ENCODE results near the gene B4GALT5. TPM values are rescaled to one million over a fixed set of nuclear protein-coding genes. Genes with fewer than 3 reads are reported as not detected.
A peak's percentile ranks its signal among the peaks of the same experiment; 100 is the strongest.
"Not testable (repeated sequence)": the region's sequence is repeated elsewhere in the genome, so short reads cannot be mapped to it uniquely, and the experiment has no call there.

B4GALT5 gene
- total RNA-seq, 1 donor from 2014 or later = 39.3 TPM

- H3K27ac Mint-ChIP-seq = no peak overlapping the region
- intact Hi-C loops (cut with micrococcal nuclease) = no loop called here
- peaks cover 73% of the 10 kb centered on the region for H3K4me1 Mint-ChIP-seq (ENCODE audit: low read depth)
- no peaks in the 10 kb centered on the region for H3K27me3 Mint-ChIP-seq (ENCODE audit: insufficient read depth)
- peaks cover 14% of the 10 kb centered on the region for H3K36me3 Mint-ChIP-seq (ENCODE audit: low read depth)
- no peaks in the 10 kb centered on the region for H3K9me3 Mint-ChIP-seq
- H3K4me3 Mint-ChIP-seq = no peak overlapping the region
- DNase-seq (ENCODE audit: low spot score) = no peak
Measured at GRCh38 chr20:49681850-49682216, 31.8 kb downstream of the B4GALT5 start.

DNA sequence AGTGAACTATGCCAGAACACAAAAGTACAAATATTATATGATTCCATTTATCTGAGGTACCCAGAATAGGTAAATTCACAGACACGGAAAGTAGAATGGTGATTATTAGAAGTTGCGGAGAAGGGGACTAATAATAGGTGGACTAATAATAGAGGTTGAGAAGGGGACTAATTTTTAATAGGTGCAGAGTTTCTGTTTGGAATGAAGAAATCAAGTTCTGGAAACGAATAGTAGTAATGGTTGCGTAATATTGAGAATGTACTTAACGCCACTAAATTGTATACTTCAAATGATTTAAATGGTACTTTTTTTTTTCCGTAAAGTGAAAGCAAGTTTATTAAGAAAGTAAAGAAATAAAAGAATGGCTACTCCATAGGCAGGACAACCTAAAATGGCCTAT lies 33.2 kb downstream of the B4GALT5 start:
- H3K36me3 Mint-ChIP-seq (ENCODE audit: low read depth) = peaks cover 14% of the 10 kb centered on the region
- peaks cover 78% of the 10 kb centered on the region for H3K4me1 Mint-ChIP-seq (ENCODE audit: low read depth)
- no peaks in the 10 kb centered on the region for H3K9me3 Mint-ChIP-seq
- no peaks in the 10 kb centered on the region for H3K27me3 Mint-ChIP-seq (ENCODE audit: insufficient read depth)
- H3K27ac Mint-ChIP-seq = no peak overlapping the region
- H3K4me3 Mint-ChIP-seq = no peak overlapping the region
- intact Hi-C loops (cut with micrococcal nuclease) = no loop called here
- no peak for DNase-seq (ENCODE audit: low spot score)

GRCh38 chr20:49679634-49680033 lies 34.0 kb downstream of the B4GALT5 start:
- Mint-ChIP-seq H3K27ac (no peak overlapping the region), H3K9me3 (no peaks in the 10 kb centered on the region), H3K4me3 (no peak overlapping the region), H3K36me3 (ENCODE audit: low read depth) (peaks cover 14% of the 10 kb centered on the region), H3K27me3 (ENCODE audit: insufficient read depth) (no peaks in the 10 kb centered on the region), H3K4me1 (ENCODE audit: low read depth) (peaks cover 78% of the 10 kb centered on the region)
- DNase-seq (ENCODE audit: low spot score) = no peak
- intact Hi-C loops (cut with micrococcal nuclease) = loop anchor here (2.0 kb wide), 4 partner anchors 15 to 145 kb away; no protein-coding TSS in a partner anchor

GRCh38 chr20:49677777-49678758 lies 35.6 kb downstream of the B4GALT5 start:
- DNase-seq (ENCODE audit: low spot score) = no peak
- Mint-ChIP-seq H3K27me3 (ENCODE audit: insufficient read depth) (no peaks in the 10 kb centered on the region), H3K9me3 (no peaks in the 10 kb centered on the region), H3K4me1 (ENCODE audit: low read depth) (peaks cover 85% of the 10 kb centered on the region), H3K36me3 (ENCODE audit: low read depth) (peaks cover 19% of the 10 kb centered on the region), H3K4me3 (peak overlapping the region; percentile 15), H3K27ac (peak overlapping the region; percentile 76)
- intact Hi-C loops (cut with micrococcal nuclease) = loop anchor here (1.0 to 2.0 kb wide), 5 partner anchors 8 to 143 kb away; no protein-coding TSS in a partner anchor

DNA sequence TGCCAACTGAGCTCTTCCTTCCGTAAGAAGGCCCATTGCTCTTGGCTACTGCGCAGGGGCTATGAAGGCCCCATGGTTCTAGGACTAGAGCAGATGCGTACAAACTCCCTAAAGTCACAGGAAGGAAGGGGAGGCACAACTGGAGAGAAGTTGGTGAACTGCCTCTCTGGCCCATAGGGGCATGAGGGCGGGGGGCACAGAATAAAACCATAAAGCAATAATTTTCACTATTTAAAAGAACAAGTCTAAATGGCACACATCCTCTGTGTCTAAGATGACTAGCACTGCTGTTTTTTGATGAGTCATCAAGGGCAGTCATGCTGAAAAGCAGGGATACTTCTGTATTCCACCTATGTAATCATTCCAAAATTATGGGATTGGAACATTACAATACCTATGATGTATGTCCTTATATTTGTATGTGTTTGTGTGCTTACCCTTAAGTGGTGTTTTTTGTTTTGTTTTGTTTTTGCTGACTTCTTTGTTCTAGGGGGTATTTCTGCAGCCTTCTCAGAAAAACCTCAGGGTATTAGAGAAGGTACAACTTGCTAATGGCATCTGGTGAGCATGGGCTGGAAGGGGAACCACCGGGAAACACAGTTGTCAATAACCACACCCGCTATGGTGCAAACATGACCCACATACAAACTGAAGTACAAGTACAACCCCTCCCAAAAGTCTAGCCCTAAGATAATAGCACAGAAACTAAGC lies 36.9 kb downstream of the B4GALT5 start:
- Mint-ChIP-seq H3K27me3 (ENCODE audit: insufficient read depth) (no peaks in the 10 kb centered on the region), H3K36me3 (ENCODE audit: low read depth) (peaks cover 20% of the 10 kb centered on the region), H3K4me1 (ENCODE audit: low read depth) (peaks cover 89% of the 10 kb centered on the region), H3K9me3 (no peaks in the 10 kb centered on the region), H3K27ac (peak overlapping the region; percentile 59), H3K4me3 (peak overlapping the region; percentile 64)
- intact Hi-C loops (cut with micrococcal nuclease) = no loop called here
- peak; percentile 49 for DNase-seq (ENCODE audit: low spot score)

DNA sequence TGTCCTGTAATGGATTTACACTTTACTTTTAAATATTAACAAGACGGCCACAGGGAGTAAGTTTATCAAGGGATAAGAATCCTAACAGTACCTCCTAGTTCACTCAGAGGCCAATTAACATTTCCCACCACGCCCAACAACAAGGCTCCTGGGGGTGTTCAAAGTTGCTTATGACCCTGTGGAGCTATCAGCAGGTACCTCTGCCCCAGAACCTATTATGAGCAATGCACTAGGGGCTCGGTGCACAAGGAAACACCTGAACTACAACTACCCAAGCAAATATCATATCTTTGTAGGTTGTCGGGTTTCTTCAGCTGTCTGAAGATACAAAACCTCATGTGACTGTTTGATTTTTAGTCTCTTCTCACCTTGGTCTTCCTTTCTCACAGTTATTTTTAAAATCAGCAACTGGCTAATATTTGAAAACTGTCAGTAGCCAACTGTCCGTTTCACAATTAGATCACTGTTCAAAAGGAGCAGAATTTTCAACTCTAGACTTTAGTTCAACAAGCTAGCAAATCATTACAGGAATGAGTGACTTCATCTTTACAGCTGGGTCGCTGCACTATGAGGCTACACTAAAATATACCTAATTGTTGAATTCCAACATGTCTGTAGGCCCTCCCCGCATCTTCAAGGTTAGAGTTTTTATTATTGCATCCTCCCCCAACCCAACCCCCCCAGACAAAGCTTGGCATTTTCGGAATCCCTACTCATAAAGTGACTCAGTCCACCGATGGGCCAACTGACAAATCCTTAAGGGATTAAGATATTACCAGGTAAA lies 38.1 kb downstream of the B4GALT5 start:
- no peak for DNase-seq (ENCODE audit: low spot score)
- no peak overlapping the region for H3K27ac Mint-ChIP-seq
- peaks cover 90% of the 10 kb centered on the region for H3K4me1 Mint-ChIP-seq (ENCODE audit: low read depth)
- H3K9me3 Mint-ChIP-seq = no peaks in the 10 kb centered on the region
- no peaks in the 10 kb centered on the region for H3K27me3 Mint-ChIP-seq (ENCODE audit: insufficient read depth)
- peaks cover 16% of the 10 kb centered on the region for H3K36me3 Mint-ChIP-seq (ENCODE audit: low read depth)
- no peak overlapping the region for H3K4me3 Mint-ChIP-seq
- intact Hi-C loops (cut with micrococcal nuclease) = no loop called here

GRCh38 chr20:49674383-49675352 lies 39.0 kb downstream of the B4GALT5 start:
- intact Hi-C loops (cut with micrococcal nuclease) = no loop called here
- H3K4me1 Mint-ChIP-seq (ENCODE audit: low read depth) = peaks cover 90% of the 10 kb centered on the region
- H3K27me3 Mint-ChIP-seq (ENCODE audit: insufficient read depth) = no peaks in the 10 kb centered on the region
- no peak for DNase-seq (ENCODE audit: low spot score)
- peak overlapping the region; percentile 49 for H3K27ac Mint-ChIP-seq
- no peak overlapping the region for H3K4me3 Mint-ChIP-seq
- H3K9me3 Mint-ChIP-seq = no peaks in the 10 kb centered on the region
- peaks cover 16% of the 10 kb centered on the region for H3K36me3 Mint-ChIP-seq (ENCODE audit: low read depth)

DNA sequence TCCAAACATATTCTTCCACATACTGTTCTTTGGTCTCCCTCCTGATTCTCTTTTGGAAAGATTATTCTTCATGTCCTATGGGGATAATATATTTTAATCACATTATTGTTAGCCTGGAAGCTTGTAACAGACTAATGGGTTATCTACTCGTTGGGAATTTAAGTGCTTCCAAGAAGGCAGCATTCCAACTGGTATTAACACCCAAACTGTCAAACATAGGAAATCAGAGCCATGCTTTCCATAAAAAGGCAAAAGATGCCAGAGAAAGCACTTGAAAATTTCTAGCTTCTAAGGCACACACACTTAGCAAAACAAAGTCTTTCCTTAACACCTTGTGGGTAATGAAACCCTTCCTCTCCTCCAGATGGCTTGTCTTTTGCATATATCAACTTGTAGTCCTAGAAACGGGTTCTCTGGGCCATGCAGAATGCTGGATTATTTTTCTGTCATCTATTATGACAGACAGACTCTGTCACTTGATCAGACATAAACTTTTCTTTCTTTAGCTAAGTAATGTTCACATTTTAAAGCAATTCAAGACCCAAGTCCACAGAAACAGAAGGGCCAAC lies 41.5 kb downstream of the B4GALT5 start:
- H3K27me3 Mint-ChIP-seq (ENCODE audit: insufficient read depth) = no peaks in the 10 kb centered on the region
- peak overlapping the region; percentile 33 for H3K27ac Mint-ChIP-seq

GRCh38 chr20:49671433-49671832 lies 42.2 kb downstream of the B4GALT5 start:
- H3K27ac Mint-ChIP-seq = no peak overlapping the region
- no peak overlapping the region for H3K4me3 Mint-ChIP-seq

More for the DNA sequence above, 41.5 kb downstream of the B4GALT5 start:
- Mint-ChIP-seq H3K4me1 (ENCODE audit: low read depth) (peaks cover 84% of the 10 kb centered on the region), H3K4me3 (peak overlapping the region; percentile 34), H3K9me3 (no peaks in the 10 kb centered on the region), H3K36me3 (ENCODE audit: low read depth) (peaks cover 17% of the 10 kb centered on the region)
- no peak for DNase-seq (ENCODE audit: low spot score)
- intact Hi-C loops (cut with micrococcal nuclease) = no loop called here

GRCh38 chr20:49669601-49670189 lies 44.0 kb downstream of the B4GALT5 start:
- H3K27me3 Mint-ChIP-seq (ENCODE audit: insufficient read depth) = peaks cover 3% of the 10 kb centered on the region

More at GRCh38 chr20:49671433-49671832, 42.2 kb downstream of the B4GALT5 start:
- H3K4me1 Mint-ChIP-seq (ENCODE audit: low read depth) = peaks cover 77% of the 10 kb centered on the region
- H3K9me3 Mint-ChIP-seq = no peaks in the 10 kb centered on the region
- DNase-seq (ENCODE audit: low spot score) = no peak
- peaks cover 17% of the 10 kb centered on the region for H3K36me3 Mint-ChIP-seq (ENCODE audit: low read depth)
- H3K27me3 Mint-ChIP-seq (ENCODE audit: insufficient read depth) = peaks cover 1% of the 10 kb centered on the region
- intact Hi-C loops (cut with micrococcal nuclease) = no loop called here

GRCh38 chr20:49668878-49669195 lies 44.8 kb downstream of the B4GALT5 start:
- not testable (repeated sequence) for H3K27me3 Mint-ChIP-seq (ENCODE audit: insufficient read depth); H3K9me3 Mint-ChIP-seq; DNase-seq (ENCODE audit: low spot score)
- H3K4me1 Mint-ChIP-seq (ENCODE audit: low read depth) = peaks cover 64% of the 10 kb centered on the region
- intact Hi-C loops (cut with micrococcal nuclease) = loop anchor here (1.0 to 10.0 kb wide), 8 partner anchors 45 to 446 kb away; partner anchors contain the start of genes SLC9A8 and UBE2V1
- H3K4me3 Mint-ChIP-seq = peak overlapping the region; percentile 32
- peak overlapping the region; percentile 61 for H3K27ac Mint-ChIP-seq
- peaks cover 18% of the 10 kb centered on the region for H3K36me3 Mint-ChIP-seq (ENCODE audit: low read depth)

More at GRCh38 chr20:49669601-49670189, 44.0 kb downstream of the B4GALT5 start:
- Mint-ChIP-seq H3K4me1 (ENCODE audit: low read depth) (peaks cover 66% of the 10 kb centered on the region), H3K27ac (peak overlapping the region; percentile 61), H3K9me3 (no peaks in the 10 kb centered on the region), H3K4me3 (peak overlapping the region; percentile 32), H3K36me3 (ENCODE audit: low read depth) (peaks cover 20% of the 10 kb centered on the region)
- intact Hi-C loops (cut with micrococcal nuclease) = loop anchor here (1.0 to 10.0 kb wide), 10 partner anchors 9 to 445 kb away; partner anchors contain the start of genes SLC9A8 and UBE2V1
- DNase-seq (ENCODE audit: low spot score) = peak; percentile 13
